Activated CD8-positive, alpha-beta T cell treated with anti-CD3 and anti-CD28 coated beads for 36 hours (primary cell): Measurements from ENCODE around the gene PHOX2A. TPM values are rescaled to one million over a fixed set of nuclear protein-coding genes. Genes with fewer than 3 reads are reported as not detected.

Experiments
- ATAC-seq: fragments of 200-7000 bp; cut with Tn5 transposase; one replicate; pipeline ENCODE4 v1.10.0; 2021; ENCODE audit warnings: mild to moderate bottlenecking, moderate library complexity
- CTCF ChIA-PET: fragments of 350-600 bp; sonication (Branson Sonifier 250); formaldehyde crosslinking; loops from one replicate; lab custom pipeline; 2021; ENCODE audit warnings: antibody characterized with exemption; lab: Charles Lee
- POLR2A ChIA-PET: fragments of 350-600 bp; sonication (Branson Sonifier 250); formaldehyde crosslinking; loops from one replicate; lab custom pipeline; 2021; ENCODE audit warnings: antibody characterized with exemption; lab: Charles Lee
- DNase-seq: peaks from one replicate; pipeline ENCODE4 v3.0.0-alpha.2; 2020
- H3K27ac Mint-ChIP-seq: one replicate; pipeline ENCODE4 v1.8.0; 2021; ENCODE audit warnings: mild to moderate bottlenecking, mixed read lengths
- H3K27me3 Mint-ChIP-seq: one replicate; pipeline ENCODE4 v1.8.0; 2021; ENCODE audit warnings: mixed read lengths
- H3K36me3 Mint-ChIP-seq: one replicate; pipeline ENCODE4 v1.8.0; 2021; ENCODE audit warnings: low read depth, mixed read lengths
- H3K4me1 Mint-ChIP-seq: one replicate; pipeline ENCODE4 v1.8.0; 2021; ENCODE audit warnings: low read depth, mixed read lengths
- H3K4me3 Mint-ChIP-seq: one replicate; pipeline ENCODE4 v1.8.0; 2021; ENCODE audit warnings: mild to moderate bottlenecking, moderate library complexity, mixed read lengths
- H3K9me3 Mint-ChIP-seq: one replicate; pipeline ENCODE4 v1.8.0; 2021; ENCODE audit warnings: mixed read lengths
- intact Hi-C: fragments of 100-400 bp; cut with micrococcal nuclease; formaldehyde crosslinking; loops from one replicate; pipeline ENCODE4 v1.10.0; 2022
- total RNA-seq, 2 experiments: library from RNA; stranded (reverse); gene quantifications; one replicate each; pipeline ENCODE4 v1.2.3, GENCODE V29; 2021
- TF ChIP-seq, protein P1 (sequence below): fragments of 200-600 bp; IDR thresholded peaks from one replicate; pipeline ENCODE4 v1.8.0; 2022; ENCODE audit warnings: antibody characterized with exemption, mild to moderate bottlenecking

The PHOX2A gene
- total RNA-seq, 2 experiments from 2014 or later = not detected

- TF ChIP-seq, protein P1, sequence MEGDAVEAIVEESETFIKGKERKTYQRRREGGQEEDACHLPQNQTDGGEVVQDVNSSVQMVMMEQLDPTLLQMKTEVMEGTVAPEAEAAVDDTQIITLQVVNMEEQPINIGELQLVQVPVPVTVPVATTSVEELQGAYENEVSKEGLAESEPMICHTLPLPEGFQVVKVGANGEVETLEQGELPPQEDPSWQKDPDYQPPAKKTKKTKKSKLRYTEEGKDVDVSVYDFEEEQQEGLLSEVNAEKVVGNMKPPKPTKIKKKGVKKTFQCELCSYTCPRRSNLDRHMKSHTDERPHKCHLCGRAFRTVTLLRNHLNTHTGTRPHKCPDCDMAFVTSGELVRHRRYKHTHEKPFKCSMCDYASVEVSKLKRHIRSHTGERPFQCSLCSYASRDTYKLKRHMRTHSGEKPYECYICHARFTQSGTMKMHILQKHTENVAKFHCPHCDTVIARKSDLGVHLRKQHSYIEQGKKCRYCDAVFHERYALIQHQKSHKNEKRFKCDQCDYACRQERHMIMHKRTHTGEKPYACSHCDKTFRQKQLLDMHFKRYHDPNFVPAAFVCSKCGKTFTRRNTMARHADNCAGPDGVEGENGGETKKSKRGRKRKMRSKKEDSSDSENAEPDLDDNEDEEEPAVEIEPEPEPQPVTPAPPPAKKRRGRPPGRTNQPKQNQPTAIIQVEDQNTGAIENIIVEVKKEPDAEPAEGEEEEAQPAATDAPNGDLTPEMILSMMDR = no peak
- intact Hi-C loops = no loop called here
- ChIA-PET POLR2A (interaction anchor here (1.0 to 3.3 kb wide), 5 partner anchors 10 to 295 kb away, joined by 3 to 17 read pairs (median 4); partner anchors contain the start of genes RNF121 and XNDC1N), CTCF (interaction anchor here (0.9 to 3.4 kb wide), 4 partner anchors 13 to 296 kb away, joined by 3 to 23 read pairs (median 12); partner anchors contain the start of gene XNDC1N)
- Mint-ChIP-seq H3K4me1 (peaks cover 23% of the 10 kb centered on the region), H3K27ac (peak overlapping the region; percentile 94), H3K36me3 (no peaks in the 10 kb centered on the region), H3K4me3 (peak overlapping the region; percentile 95), H3K27me3 (no peaks in the 10 kb centered on the region), H3K9me3 (no peaks in the 10 kb centered on the region)
- ATAC-seq = peak; percentile 60
- DNase-seq = peak; percentile 71
These were observed 20.1 kb downstream of the PHOX2A start for GRCh38 chr11:72223615-72224563.

DNA sequence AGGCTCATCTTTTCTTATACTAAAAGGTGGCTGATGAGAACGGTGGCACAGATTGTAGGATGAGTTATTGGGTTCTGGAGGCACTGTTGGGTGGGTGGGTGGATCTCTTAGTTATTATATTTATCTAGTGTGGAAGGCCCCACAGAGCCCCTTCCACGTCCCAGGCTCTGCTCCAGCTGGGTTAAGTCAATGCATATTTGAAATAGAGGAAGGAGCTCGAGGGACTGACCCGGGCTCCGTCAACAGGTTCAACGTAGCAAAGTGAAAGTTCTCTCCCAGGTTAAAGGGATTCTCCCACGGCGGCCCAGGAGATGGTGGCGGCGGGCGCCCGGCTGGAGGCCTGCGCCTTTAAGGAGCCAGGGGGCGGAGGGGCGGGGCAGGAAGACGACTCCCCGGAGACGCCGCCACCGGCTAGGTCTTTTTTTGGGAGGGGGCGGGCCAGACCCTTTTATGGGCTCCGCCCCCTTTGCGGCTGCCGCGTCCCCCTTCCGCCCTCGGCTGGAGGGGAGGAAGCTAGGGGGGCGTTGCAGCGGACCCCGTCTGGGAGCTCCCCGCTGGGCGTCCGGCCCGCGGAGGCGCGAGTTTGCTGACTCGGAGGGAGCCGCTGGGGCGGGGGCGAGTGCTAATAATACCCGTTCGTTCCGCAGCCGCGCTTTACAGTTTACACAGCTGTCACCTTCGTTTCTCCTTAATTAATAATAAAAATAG, 20.9 kb downstream of the PHOX2A start:
- Mint-ChIP-seq H3K4me1 (peaks cover 23% of the 10 kb centered on the region), H3K9me3 (no peaks in the 10 kb centered on the region), H3K4me3 (peak overlapping the region; percentile 78), H3K27ac (peak overlapping the region; percentile 82), H3K36me3 (no peaks in the 10 kb centered on the region), H3K27me3 (peaks cover 2% of the 10 kb centered on the region)
- peak; percentile 78 for ATAC-seq
- CTCF ChIA-PET = interaction anchor here (0.9 to 3.4 kb wide), 4 partner anchors 14 to 295 kb away, joined by 3 to 14 read pairs (median 7); partner anchors contain the start of gene XNDC1N
- POLR2A ChIA-PET = interaction anchor here (1.2 to 2.3 kb wide), 4 partner anchors 18 to 294 kb away, joined by 3 to 7 read pairs (median 4); partner anchors contain the start of genes RNF121 and XNDC1N
- TF ChIP-seq, protein P1 = no peak
- DNase-seq = peak; percentile 97
- intact Hi-C loops = no loop called here

DNA sequence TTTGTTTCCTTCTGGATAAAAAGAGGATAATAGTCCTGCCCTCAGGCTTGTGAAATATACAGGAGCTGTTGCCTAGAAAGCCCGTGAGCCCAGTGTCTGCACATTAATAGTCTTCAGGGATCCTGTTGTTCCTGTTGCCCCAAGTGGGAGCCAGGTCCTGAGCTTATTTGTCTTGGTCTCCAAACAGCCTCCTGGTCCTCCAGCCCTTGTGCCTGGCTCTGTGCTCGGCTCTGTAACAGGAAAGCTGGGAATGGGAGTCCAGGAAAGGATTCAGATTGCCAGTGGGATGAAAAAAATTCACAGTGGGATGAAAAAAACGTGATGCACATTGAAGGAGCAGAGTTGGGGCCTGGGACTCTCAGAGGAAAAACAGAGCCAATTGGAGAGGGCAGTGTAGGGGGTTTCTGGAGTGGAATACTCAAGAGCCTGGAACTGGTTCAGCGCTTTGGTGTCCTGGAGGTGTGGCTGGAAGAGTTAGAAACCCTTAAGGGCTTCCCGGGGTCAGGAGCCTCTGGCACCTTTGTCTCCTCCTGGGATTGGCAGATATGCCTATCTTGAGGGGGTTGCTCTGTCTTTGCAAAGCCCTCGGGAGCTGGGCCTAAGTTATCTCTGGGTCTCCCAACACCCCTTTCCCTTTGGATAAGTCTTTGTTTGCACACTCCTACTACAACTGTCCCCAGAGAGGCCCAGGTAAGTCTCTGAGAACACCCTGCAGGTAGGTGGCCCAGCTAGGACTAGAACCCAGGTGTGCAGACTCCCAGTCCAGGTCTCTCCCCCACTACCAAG, 21.7 kb downstream of the PHOX2A start:
- TF ChIP-seq, protein P1 = no peak
- POLR2A ChIA-PET = interaction anchor here (1.3 to 2.3 kb wide), 3 partner anchors 10 to 114 kb away, joined by 3 to 7 read pairs (median 7); no protein-coding TSS in a partner anchor
- Mint-ChIP-seq H3K4me1 (peaks cover 27% of the 10 kb centered on the region), H3K36me3 (no peaks in the 10 kb centered on the region), H3K27me3 (peaks cover 2% of the 10 kb centered on the region), H3K4me3 (peak overlapping the region; percentile 78), H3K27ac (peak overlapping the region; percentile 82), H3K9me3 (no peaks in the 10 kb centered on the region)
- DNase-seq (no peak), ATAC-seq (no peak)
- CTCF ChIA-PET = interaction anchor here (1.1 to 3.4 kb wide), 4 partner anchors 15 to 209 kb away, joined by 3 to 14 read pairs (median 7); no protein-coding TSS in a partner anchor
- intact Hi-C loops = no loop called here

DNA sequence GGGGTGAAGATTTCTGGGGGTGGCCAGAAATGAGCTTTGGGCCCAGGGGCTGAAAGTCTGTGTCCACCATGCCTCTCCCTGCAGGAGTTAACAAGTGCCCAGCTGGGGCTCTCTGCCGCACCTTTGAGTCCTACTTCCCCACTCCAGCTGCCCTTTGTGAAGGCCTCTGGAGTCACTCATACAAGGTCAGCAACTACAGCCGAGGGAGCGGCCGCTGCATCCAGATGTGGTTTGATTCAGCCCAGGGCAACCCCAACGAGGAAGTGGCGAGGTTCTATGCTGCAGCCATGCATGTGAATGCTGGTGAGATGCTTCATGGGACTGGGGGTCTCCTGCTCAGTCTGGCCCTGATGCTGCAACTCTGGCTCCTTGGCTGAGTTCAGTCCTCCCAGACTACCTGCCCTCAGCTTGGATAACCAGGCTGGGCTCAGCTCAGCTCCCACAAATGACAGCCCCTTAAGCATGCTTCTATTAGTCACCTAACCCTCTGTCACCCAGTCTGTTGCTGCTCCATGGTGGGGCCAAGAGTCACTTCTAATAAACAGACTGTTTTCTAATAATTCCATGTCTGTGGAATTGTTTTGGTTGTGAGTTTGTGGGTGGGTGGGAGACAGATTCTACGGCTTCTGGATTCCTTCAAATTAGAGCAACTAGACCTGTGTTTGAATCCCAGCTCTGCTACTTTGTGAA, 22.4 kb downstream of the PHOX2A start:
- ATAC-seq (no peak), DNase-seq (no peak)
- peaks cover 8% of the 10 kb centered on the region for H3K27me3 Mint-ChIP-seq
- ChIA-PET POLR2A (interaction anchor here (1.3 kb wide), 2 partner anchors 11 to 113 kb away, joined by 3 to 7 read pairs; no protein-coding TSS in a partner anchor), CTCF (interaction anchor here (1.1 to 3.4 kb wide), 3 partner anchors 16 to 78 kb away, joined by 3 to 14 read pairs (median 11); no protein-coding TSS in a partner anchor)
- peaks cover 27% of the 10 kb centered on the region for H3K4me1 Mint-ChIP-seq
- no peaks in the 10 kb centered on the region for H3K9me3 Mint-ChIP-seq
- intact Hi-C loops = no loop called here
- TF ChIP-seq, protein P1 = no peak
- H3K27ac Mint-ChIP-seq = no peak overlapping the region
- H3K4me3 Mint-ChIP-seq = no peak overlapping the region
- no peaks in the 10 kb centered on the region for H3K36me3 Mint-ChIP-seq
